NCI-H460 (cell line): ENCODE measurements around the gene SEMA5A. TPM values are rescaled to one million over a fixed set of nuclear protein-coding genes. Genes with fewer than 3 reads are reported as not detected.

Experiments used
- DNase-seq: peaks from one replicate; pipeline ENCODE4 v3.0.0-alpha.2; 2016; ENCODE audit warnings: low read depth; ENCODE audit errors: extremely low read depth
- total RNA-seq: library from RNA; depleted of rRNA; stranded (reverse); fragments of >200 nt; shearing (Covaris generic); gene quantifications from 2 replicates; pipeline ENCODE4 v1.2.3, GENCODE V29; 2014

SEMA5A gene
- total RNA-seq, 1 experiment from 2014 or later, result 5.3 TPM

- no peak for DNase-seq
These were observed 493.5 kb downstream of the SEMA5A start for GRCh38 chr5:9052421-9052820.

- no peak for DNase-seq
These were observed 494.1 kb downstream of the SEMA5A start for GRCh38 chr5:9051779-9052178.

- DNase-seq, result no peak
These were observed 497.9 kb downstream of the SEMA5A start for GRCh38 chr5:9047932-9048331.

- DNase-seq, result no peak
These were observed 499.0 kb downstream of the SEMA5A start for GRCh38 chr5:9046756-9047481.

GRCh38 chr5:9045946-9046345, 499.9 kb downstream of the SEMA5A start:
- no peak for DNase-seq

GRCh38 chr5:9042241-9042640, 503.6 kb downstream of the SEMA5A start:
- no peak for DNase-seq

GRCh38 chr5:9040475-9040874, 505.4 kb downstream of the SEMA5A start:
- no peak for DNase-seq

GRCh38 chr5:9037048-9037447, 508.8 kb downstream of the SEMA5A start:
- no peak for DNase-seq

GRCh38 chr5:9035346-9035745, 510.5 kb downstream of the SEMA5A start:
- DNase-seq, result no peak

GRCh38 chr5:9034649-9035048, 511.2 kb downstream of the SEMA5A start:
- no peak for DNase-seq

- no peak for DNase-seq
These were observed 512.4 kb downstream of the SEMA5A start for GRCh38 chr5:9033524-9033923.

GRCh38 chr5:9025942-9026341, 519.9 kb downstream of the SEMA5A start:
- DNase-seq, result no peak

- DNase-seq, result no peak
These were observed 524.9 kb downstream of the SEMA5A start for GRCh38 chr5:9020996-9021395.

- DNase-seq, result no peak
These were observed 530.0 kb downstream of the SEMA5A start for GRCh38 chr5:9015937-9016270.

GRCh38 chr5:9015260-9015936, 530.5 kb downstream of the SEMA5A start:
- DNase-seq, result no peak

- DNase-seq, result no peak
These were observed 532.7 kb downstream of the SEMA5A start for GRCh38 chr5:9013147-9013546.

- no peak for DNase-seq
These were observed 535.8 kb downstream of the SEMA5A start for GRCh38 chr5:9009931-9010651.

GRCh38 chr5:8997542-8998070, 548.3 kb downstream of the SEMA5A start:
- DNase-seq, result no peak

GRCh38 chr5:8993031-8993430, 552.8 kb downstream of the SEMA5A start:
- peak; percentile 6 for DNase-seq
